PC-3 (cell line): ENCODE results near the gene NPPB. TPM values are rescaled to one million over a fixed set of nuclear protein-coding genes. Genes with fewer than 3 reads are reported as not detected.

Experiments used
- ATAC-seq: fragments of 200-7000 bp; cut with Tn5 transposase; 2 replicates; pipeline ENCODE4 v1.9.1; 2020; ENCODE audit warnings: mild to moderate bottlenecking, moderate library complexity
- BruUV-seq: library from RNA; stranded (reverse); fragments of 400-500 nt; replicated peaks from 2 replicates; lab custom pipeline; 2021; lab: Mats Ljungman, UMichigan
- CTCF ChIA-PET: fragments of 300-600 bp; sonication (Branson Sonifier 250); formaldehyde crosslinking; loops from one replicate; lab custom pipeline; 2022; ENCODE audit warnings: antibody characterized with exemption; lab: Charles Lee
- POLR2A ChIA-PET: fragments of 300-600 bp; sonication (Branson Sonifier 250); formaldehyde crosslinking; loops from one replicate; lab custom pipeline; 2022; ENCODE audit warnings: antibody characterized with exemption; ENCODE audit not compliant: unreplicated experiment; lab: Charles Lee
- DNase-seq: peaks from one replicate; pipeline ENCODE4 v3.0.0-alpha.2; 2015
- H2AFZ ChIP-seq: fragments of 300-600 bp; sonication (generic); 2 replicates; pipeline ENCODE4 v1.6.0; 2016; ENCODE audit warnings: antibody characterized with exemption, low read length
- H3F3A ChIP-seq: fragments of 300-600 bp; sonication (generic); one replicate; pipeline ENCODE4 v1.6.0; 2017; ENCODE audit warnings: antibody characterized with exemption, low read length, control low read depth, mild to moderate bottlenecking; ENCODE audit not compliant: unreplicated experiment
- H3K27ac ChIP-seq: fragments of 300-600 bp; sonication (generic); 2 replicates; pipeline ENCODE4 v1.5.1; 2016; ENCODE audit warnings: mild to moderate bottlenecking, low read length
- H3K27me3 ChIP-seq: fragments of 300-600 bp; sonication (generic); 2 replicates; pipeline ENCODE4 v1.6.1; 2016; ENCODE audit warnings: low read length, mixed read lengths
- H3K36me3 ChIP-seq: fragments of 300-600 bp; sonication (generic); 2 replicates; pipeline ENCODE4 v1.6.1; 2016; ENCODE audit warnings: low read depth, mixed run types, low read length, mixed read lengths
- H3K4me1 ChIP-seq: fragments of 300-600 bp; sonication (generic); 2 replicates; pipeline ENCODE4 v1.5.1; 2016; ENCODE audit warnings: low read length; ENCODE audit not compliant: insufficient read depth
- H3K4me2 ChIP-seq: fragments of 300-600 bp; sonication (generic); 2 replicates; pipeline ENCODE4 v1.6.0; 2016; ENCODE audit warnings: low read length
- H3K4me3 ChIP-seq: fragments of 300-600 bp; sonication (generic); 2 replicates; pipeline ENCODE4 v1.5.1; 2016; ENCODE audit warnings: mild to moderate bottlenecking, low read length, mixed read lengths
- H3K79me2 ChIP-seq: fragments of 300-600 bp; sonication (generic); 2 replicates; pipeline ENCODE4 v1.6.1; 2017; ENCODE audit warnings: low read length, mixed read lengths
- H3K9ac ChIP-seq: fragments of 300-600 bp; sonication (generic); 2 replicates; pipeline ENCODE4 v1.6.0; 2016; ENCODE audit warnings: mild to moderate bottlenecking, low read length
- H3K9me2 ChIP-seq: fragments of 300-600 bp; sonication (generic); replicated peaks from 2 replicates; pipeline ENCODE4 v1.6.1; 2016; ENCODE audit warnings: mixed run types, low read length, mixed read lengths
- H3K9me3 ChIP-seq: fragments of 300-600 bp; sonication (generic); 2 replicates; pipeline ENCODE4 v1.6.1; 2016; ENCODE audit warnings: low read length, mixed read lengths
- H4K20me1 ChIP-seq: fragments of 300-600 bp; sonication (generic); 2 replicates; pipeline ENCODE4 v1.6.1; 2016; ENCODE audit warnings: low read length, mixed read lengths
- CTCF ChIP-seq: fragments of 300-600 bp; sonication (generic); conservative IDR thresholded peaks from 2 replicates; pipeline ENCODE4 v1.5.1; 2017; ENCODE audit warnings: antibody characterized with exemption, low read depth, mild to moderate bottlenecking, low read length
- EZH2 ChIP-seq: fragments of 300-600 bp; sonication (generic); IDR thresholded peaks from one replicate; pipeline ENCODE4 v1.6.1; 2017; ENCODE audit warnings: antibody characterized with exemption, mild to moderate bottlenecking, low read length; ENCODE audit not compliant: unreplicated experiment
- EZH2phosphoT487 ChIP-seq: fragments of 300-600 bp; sonication (generic); IDR thresholded peaks from 2 replicates; pipeline ENCODE4 v1.6.1; 2018; ENCODE audit warnings: mild to moderate bottlenecking, antibody characterized with exemption, low read length, borderline replicate concordance
- intact Hi-C: fragments of 100-400 bp; cut with micrococcal nuclease; formaldehyde crosslinking; loops from 2 replicates; pipeline ENCODE4 v1.9.0; 2023
- total RNA-seq: library from RNA; depleted of rRNA; stranded (reverse); fragments of >200 nt; gene quantifications from 2 replicates; pipeline ENCODE4 v1.2.3, GENCODE V29; 2014

The NPPB gene
- total RNA-seq, 1 experiment from 2014 or later = not detected

GRCh38 chr1:11850156-11850555 lies 8.6 kb downstream of the NPPB start:
- Histone ChIP-seq H3K9me2 (no peaks in the 10 kb centered on the region), H2AFZ (no peak overlapping the region), H3K9me3 (no peaks in the 10 kb centered on the region), H3K4me1 (no peaks in the 10 kb centered on the region), H3K79me2 (no peaks in the 10 kb centered on the region), H3K27ac (no peak overlapping the region), H3K27me3 (no peaks in the 10 kb centered on the region), H3K4me2 (no peak overlapping the region), H3F3A (no peaks in the 10 kb centered on the region), H3K36me3 (no peaks in the 10 kb centered on the region), H3K9ac (no peak overlapping the region), H3K4me3 (no peak overlapping the region), H4K20me1 (no peaks in the 10 kb centered on the region)
- no TSS peak for BruUV-seq
- DNase-seq = no peak
- POLR2A ChIA-PET = no interaction called here
- TF ChIP-seq EZH2phosphoT487 = no peak
- no peak for TF ChIP-seq CTCF
- TF ChIP-seq EZH2 = no peak
- intact Hi-C loops = no loop called here
- CTCF ChIA-PET = no interaction called here
- no peak for ATAC-seq

- H3K9ac ChIP-seq = no peak overlapping the region
- H3K9me3 ChIP-seq = no peaks in the 10 kb centered on the region
- ATAC-seq (no peak), DNase-seq (no peak)
- H3K4me3 ChIP-seq = no peak overlapping the region
- H4K20me1 ChIP-seq = no peaks in the 10 kb centered on the region
- intact Hi-C loops = no loop called here
- CTCF ChIA-PET = no interaction called here
- no peaks in the 10 kb centered on the region for H3K27me3 ChIP-seq
- POLR2A ChIA-PET = interaction anchor here (0.5 kb wide), 1 partner anchor 196 kb away, joined by 5 read pairs; no protein-coding TSS in a partner anchor
- no peaks in the 10 kb centered on the region for H3K4me1 ChIP-seq
- no TSS peak for BruUV-seq
- H3K4me2 ChIP-seq = no peak overlapping the region
- no peaks in the 10 kb centered on the region for H3F3A ChIP-seq
- H3K27ac ChIP-seq = no peak overlapping the region
- H3K79me2 ChIP-seq = no peaks in the 10 kb centered on the region
- H2AFZ ChIP-seq = no peak overlapping the region
- H3K36me3 ChIP-seq = 0 out of 2 replicates have a peak, but pooled peaks cover 3% of the 10 kb centered on the region
- TF ChIP-seq EZH2phosphoT487 = no peak
- no peak for TF ChIP-seq CTCF
- TF ChIP-seq EZH2 = no peak
- no peaks in the 10 kb centered on the region for H3K9me2 ChIP-seq
Observed at GRCh38 chr1:11848373-11848700, 10.4 kb downstream of the NPPB start.

GRCh38 chr1:11847667-11848372 lies 10.9 kb downstream of the NPPB start, which contains the start of gene NPPA:
Gene NPPA (minus strand): TSS chr1:11847783. CDS start chr1:11847684, 99 bp downstream.
- TF ChIP-seq EZH2phosphoT487 (no peak), CTCF (no peak)
- Histone ChIP-seq H3K27me3 (no peaks in the 10 kb centered on the region), H3K27ac (no peak within 1 kb of the TSS), H3K4me3 (no peak within 1 kb of the TSS), H2AFZ (no peak within 1 kb of the TSS), H3K4me2 (no peak within 1 kb of the TSS), H3K9me2 (no peaks in the 10 kb centered on the region), H3K9me3 (no peaks in the 10 kb centered on the region), H3K4me1 (no peaks in the 10 kb centered on the region), H3K36me3 (0 out of 2 replicates have a peak, but pooled peaks cover 3% of the 10 kb centered on the region), H4K20me1 (no peaks in the 10 kb centered on the region), H3F3A (no peaks in the 10 kb centered on the region), H3K9ac (no peak within 1 kb of the TSS), H3K79me2 (no peaks in the 10 kb centered on the region)
- POLR2A ChIA-PET = interaction anchor here (0.5 kb wide), 1 partner anchor 197 kb away, joined by 5 read pairs; no protein-coding TSS in a partner anchor
- ATAC-seq (no peak), DNase-seq (no peak)
- intact Hi-C loops = no loop called here
- BruUV-seq = no TSS peak
- CTCF ChIA-PET = no interaction called here
